Measurements from ENCODE around the gene GPR84. TPM values are rescaled to one million over a fixed set of nuclear protein-coding genes. Genes with fewer than 3 reads are reported as not detected.

Gene GPR84
- 0.65 TPM for total RNA-seq
- long read RNA-seq, partial matches to known transcripts, result 0 of 1 reads
- long read RNA-seq, other reads (novel, unspliced or antisense), result 1 of 1 reads

GRCh38 chr12:54364413-54364812 is at the start of gene GPR84:
TSS of gene GPR84 (minus strand) at chr12:54364486. CDS start at chr12:54363851, 635 bp downstream.
- Histone ChIP-seq H3K27me3 (ENCODE audit: low read depth) (no peaks in the 10 kb centered on the region), H3K36me3 (no peaks in the 10 kb centered on the region), H3K4me1 (peaks cover 24% of the 10 kb centered on the region), H3K27ac (no peak within 1 kb of the TSS), H3K9me3 (no peaks in the 10 kb centered on the region), H3K4me3 (no peak within 1 kb of the TSS)
- no peak for DNase-seq
- no peak for TF ChIP-seq CTCF (IDR thresholded peaks at IDR 0.05)
- ATAC-seq, result no peak
- intact Hi-C loops (cut with DNase I), result no loop called here

- Histone ChIP-seq H3K27me3 (ENCODE audit: low read depth) (no peaks in the 10 kb centered on the region), H3K4me3 (peak overlapping the region; percentile 38), H3K4me1 (peaks cover 76% of the 10 kb centered on the region), H3K9me3 (no peaks in the 10 kb centered on the region), H3K27ac (peak overlapping the region; percentile 82), H3K36me3 (peaks cover 29% of the 10 kb centered on the region)
- intact Hi-C loops (cut with DNase I), result no loop called here
- no peak for TF ChIP-seq CTCF (IDR thresholded peaks at IDR 0.05)
- peak; percentile 83 for DNase-seq
- ATAC-seq, result peak; percentile 72 to 74
Measured at GRCh38 chr12:54413284-54414190, 49.3 kb upstream of the GPR84 start.

- Histone ChIP-seq H3K27me3 (ENCODE audit: low read depth) (no peaks in the 10 kb centered on the region), H3K4me3 (peak overlapping the region; percentile 38), H3K9me3 (no peaks in the 10 kb centered on the region), H3K36me3 (peaks cover 37% of the 10 kb centered on the region), H3K27ac (peak overlapping the region; percentile 82), H3K4me1 (peaks cover 83% of the 10 kb centered on the region)
- ATAC-seq (no peak), DNase-seq (no peak)
- intact Hi-C loops (cut with DNase I), result no loop called here
- no peak for TF ChIP-seq CTCF (IDR thresholded peaks at IDR 0.05)
Measured at GRCh38 chr12:54412786-54413185, 48.5 kb upstream of the GPR84 start.

GRCh38 chr12:54412348-54412747 is 48.1 kb upstream of the GPR84 start:
- Histone ChIP-seq H3K9me3 (no peaks in the 10 kb centered on the region), H3K27ac (peak overlapping the region; percentile 82), H3K4me3 (peak overlapping the region; percentile 38), H3K4me1 (peaks cover 88% of the 10 kb centered on the region), H3K36me3 (peaks cover 41% of the 10 kb centered on the region), H3K27me3 (ENCODE audit: low read depth) (no peaks in the 10 kb centered on the region)
- DNase-seq (no peak), ATAC-seq (no peak)
- TF ChIP-seq CTCF (IDR thresholded peaks at IDR 0.05), result no peak
- intact Hi-C loops (cut with DNase I), result no loop called here

- Histone ChIP-seq H3K27me3 (ENCODE audit: low read depth) (no peaks in the 10 kb centered on the region), H3K4me1 (peaks cover 87% of the 10 kb centered on the region), H3K9me3 (no peaks in the 10 kb centered on the region), H3K27ac (peak overlapping the region; percentile 82), H3K36me3 (peaks cover 48% of the 10 kb centered on the region), H3K4me3 (no peak overlapping the region)
- intact Hi-C loops (cut with DNase I), result no loop called here
- ATAC-seq (peak; percentile 65 to 79), DNase-seq (peak; percentile 84)
- TF ChIP-seq CTCF (IDR thresholded peaks at IDR 0.05), result no peak
Measured at GRCh38 chr12:54411391-54412241, 47.3 kb upstream of the GPR84 start.
